Mucosa of descending colon (tissue), 3 donors: ENCODE results near the gene ZNF611. TPM values are rescaled to one million over a fixed set of nuclear protein-coding genes. Genes with fewer than 3 reads are reported as not detected.

ENCODE experiments used
- ATAC-seq: fragments of 200-7000 bp; cut with Tn5 transposase; one replicate; pipeline ENCODE4 v1.9.1; 2020; ENCODE audit warnings: mild to moderate bottlenecking, moderate library complexity
- DNase-seq, 3 donors: peaks; one replicate each; pipeline ENCODE4 v3.0.0-alpha.2; 2020
- H3K36me3 ChIP-seq: fragments of 200-600 bp; one replicate; pipeline ENCODE4 v1.8.0; 2021; ENCODE audit warnings: low read depth, mild to moderate bottlenecking
- H3K4me1 ChIP-seq: fragments of 200-600 bp; one replicate; pipeline ENCODE4 v1.8.0; 2021; ENCODE audit warnings: low read depth, mild to moderate bottlenecking
- H3K4me3 ChIP-seq: fragments of 200-600 bp; one replicate; pipeline ENCODE4 v1.8.0; 2021; ENCODE audit warnings: mild to moderate bottlenecking
- H3K9me3 ChIP-seq: fragments of 200-600 bp; one replicate; pipeline ENCODE4 v1.8.0; 2021; ENCODE audit warnings: mild to moderate bottlenecking
- CTCF ChIP-seq: fragments of 200-600 bp; IDR thresholded peaks from one replicate; pipeline ENCODE4 v1.8.0; 2022; ENCODE audit warnings: antibody characterized with exemption, mild to moderate bottlenecking
- intact Hi-C, 2 donors: fragments of 100-400 bp; cut with DNase I in 1 of 2; cut with micrococcal nuclease in 1 of 2; formaldehyde crosslinking; loops; one replicate each; pipeline versions ENCODE4 v1.11.0 to v1.11.1; 2022; cut with DNase I, micrococcal nuclease
- total RNA-seq, 3 donors: library from RNA; stranded (reverse); fragmentation: NEBNext Ultra II Directional in 2 of 3; extraction: Animal tissue kit (Norgen Biotek cat#: 25700) in 2 of 3; gene quantifications; one replicate each; pipeline versions ENCODE4 v1.2.1 to v1.2.4, GENCODE V29; 2021 to 2023
- donor health status: DM: no; HTN: no; CAD: no; lungs with moderate emphysema.
- donor health status: DM: no; HTN: no; CAD: no.
- donor health status: DM: no; HTN: yes; CAD: no.

Gene ZNF611
- total RNA-seq, 3 donors from 2014 or later, result 14.1 to 20.7 (median 16.0) TPM

GRCh38 chr19:52662631-52663030 is 72.2 kb downstream of the ZNF611 start:
- DNase-seq (no peak), ATAC-seq (no peak)
- TF ChIP-seq CTCF, result no peak
- Histone ChIP-seq H3K36me3 (no peaks in the 10 kb centered on the region), H3K4me1 (no peaks in the 10 kb centered on the region), H3K9me3 (no peaks in the 10 kb centered on the region), H3K4me3 (no peak overlapping the region)
- intact Hi-C loops, result no loop called here

DNA sequence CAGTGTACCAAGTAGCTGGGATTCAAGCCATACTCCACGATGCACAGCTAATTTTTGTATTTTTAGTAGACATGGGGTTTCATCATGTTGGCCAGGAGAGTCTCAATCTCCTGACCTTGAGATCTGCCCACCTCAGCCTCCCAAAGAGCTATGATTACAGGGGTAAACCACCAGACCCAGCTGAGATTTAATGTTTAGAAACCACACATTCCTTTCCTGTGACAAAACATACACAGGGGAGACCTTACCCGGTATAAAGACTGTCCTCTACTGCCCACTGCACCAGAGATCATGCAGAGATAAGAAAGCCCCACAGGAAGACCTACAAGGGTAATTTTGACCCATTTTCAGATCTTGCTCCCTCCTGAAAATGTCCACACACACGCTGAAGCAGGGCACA is 73.9 kb downstream of the ZNF611 start:
- intact Hi-C loops, result no loop called here
- no peak for DNase-seq
- Histone ChIP-seq H3K9me3 (no peaks in the 10 kb centered on the region), H3K4me3 (no peak overlapping the region), H3K36me3 (no peaks in the 10 kb centered on the region), H3K4me1 (no peaks in the 10 kb centered on the region)
- ATAC-seq, result no peak
- no peak for TF ChIP-seq CTCF

DNA sequence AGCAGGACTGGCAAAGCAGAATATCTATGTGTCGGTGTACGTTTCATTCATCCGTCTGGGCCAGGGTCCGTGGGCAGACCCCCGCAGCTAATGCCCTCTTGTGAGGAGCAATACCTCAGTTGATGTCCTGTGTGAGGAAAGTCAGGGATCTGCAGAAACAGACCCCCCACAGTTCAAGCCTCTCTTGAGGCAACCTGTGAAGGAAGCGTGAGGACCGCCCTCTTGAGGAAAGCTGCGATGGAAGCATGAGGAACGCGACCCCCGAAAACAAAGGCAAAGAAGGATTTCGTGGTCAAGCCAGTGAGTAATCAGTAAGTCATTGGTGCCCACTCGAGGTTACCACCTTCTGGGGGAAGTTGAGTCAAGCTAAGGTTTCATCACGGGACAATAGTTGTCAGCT is 75.8 kb downstream of the ZNF611 start:
- no peaks in the 10 kb centered on the region for H3K36me3 ChIP-seq
- DNase-seq (no peak), ATAC-seq (no peak)
- no peak for TF ChIP-seq CTCF
- H3K9me3 ChIP-seq, result peaks cover under 1% of the 10 kb centered on the region
- intact Hi-C loops, result no loop called here
- H3K4me1 ChIP-seq, result no peaks in the 10 kb centered on the region
- H3K4me3 ChIP-seq, result no peak overlapping the region

- Histone ChIP-seq H3K4me3 (no peak overlapping the region), H3K4me1 (no peaks in the 10 kb centered on the region), H3K9me3 (peaks cover 3% of the 10 kb centered on the region), H3K36me3 (no peaks in the 10 kb centered on the region)
- ATAC-seq, result no peak
- intact Hi-C loops, result no loop called here
- no peak for TF ChIP-seq CTCF
- no peak for DNase-seq
These were observed 76.2 kb downstream of the ZNF611 start for GRCh38 chr19:52658595-52658994.

DNA sequence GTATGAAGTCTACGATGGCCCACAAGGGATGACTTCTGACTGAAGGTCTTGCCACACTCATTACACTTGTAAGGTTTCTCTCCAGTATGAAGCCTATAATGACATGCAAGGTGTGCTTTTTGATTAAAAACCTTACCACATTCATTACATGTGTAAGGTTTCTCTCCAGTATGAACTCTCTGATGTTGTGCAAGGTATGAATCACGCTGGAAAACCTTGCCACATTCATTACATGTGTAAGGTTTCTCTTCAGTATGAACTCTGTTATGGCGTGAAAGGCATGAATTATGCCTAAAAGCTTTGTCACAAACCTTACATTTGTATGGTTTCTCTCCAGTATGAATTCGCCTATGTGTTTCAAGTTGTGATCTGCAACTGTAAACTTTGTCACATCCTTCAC is 81.7 kb downstream of the ZNF611 start:
- H3K9me3 ChIP-seq, result peaks cover 14% of the 10 kb centered on the region
- H3K4me3 ChIP-seq, result no peak overlapping the region
- H3K4me1 ChIP-seq, result no peaks in the 10 kb centered on the region
- H3K36me3 ChIP-seq, result no peaks in the 10 kb centered on the region
- TF ChIP-seq CTCF, result no peak
- ATAC-seq, result no peak
- DNase-seq, result no peak
- intact Hi-C loops, result no loop called here

Other genes with a start within 250 kb of the ZNF611 start
- gene ZNF808, start 207.4 kb downstream of the ZNF611 start, total RNA-seq, result 10 to 100 TPM; 26.2 to 46.9 (median 46.1) TPM
- 10 to 100 TPM; 20.2 to 35.2 (median 27.2) TPM for gene ZNF701, start 164.8 kb downstream of the ZNF611 start, total RNA-seq
- 10 to 100 TPM; 17.6 to 48.7 (median 31.6) TPM for gene ZNF83, start 96.7 kb downstream of the ZNF611 start, total RNA-seq
- gene ZNF600, start 51.7 kb upstream of the ZNF611 start, total RNA-seq, result 10 to 100 TPM in 2 of 3 donors, 1 to 10 TPM in 1; 9.7 to 26.2 (median 14.6) TPM
- 10 to 100 TPM; 16.9 to 20.1 (median 17.3) TPM for gene ZNF28, start 86.6 kb upstream of the ZNF611 start, total RNA-seq
- gene ZNF468, start 122.6 kb upstream of the ZNF611 start, total RNA-seq, result 10 to 100 TPM; 19.5 to 33.2 (median 30.7) TPM
- 10 to 100 TPM in 2 of 3 donors, 1 to 10 TPM in 1; 9.7 to 31.9 (median 16.8) TPM for gene ZNF320, start 162.6 kb upstream of the ZNF611 start, total RNA-seq
- 10 to 100 TPM in 2 of 3 donors, 1 to 10 TPM in 1; 9.8 to 20.5 (median 16.7) TPM for gene ZNF888, start 188.4 kb upstream of the ZNF611 start, total RNA-seq
- gene ZNF816, start 227.8 kb upstream of the ZNF611 start, total RNA-seq, result 10 to 100 TPM; 14.8 to 16.0 (median 15.1) TPM